Keratinocyte (primary cell): ENCODE measurements around the gene CDH12. TPM values are rescaled to one million over a fixed set of nuclear protein-coding genes. Genes with fewer than 3 reads are reported as not detected.

Experiments
- DNase-seq: peaks from one replicate; pipeline ENCODE4 v3.0.0-alpha.2; 2011; ENCODE audit warnings: low read depth, missing footprints, low spot score
- FAIRE-seq: peaks from 2 replicates; lab custom pipeline; 2011; peaks lifted over from hg19 to GRCh38; lab: Jason Lieb, UNC
- H2AFZ ChIP-seq: 2 replicates; pipeline ENCODE4 v1.6.0; 2012; ENCODE audit warnings: low read length, control low read depth, inconsistent platforms; ENCODE audit not compliant: control insufficient read depth
- H3K27ac ChIP-seq: 2 replicates; pipeline ENCODE4 v1.5.1; 2011; ENCODE audit warnings: low read length; ENCODE audit not compliant: control insufficient read depth, insufficient read depth
- H3K27me3 ChIP-seq: 3 replicates; pipeline ENCODE4 v1.6.0; 2011; ENCODE audit warnings: low read length; ENCODE audit not compliant: control insufficient read depth, insufficient read depth; ENCODE audit errors: extremely low read depth
- H3K36me3 ChIP-seq, 2 experiments: 2 replicates in 1 of 2; 3 replicates in 1 of 2; pipeline ENCODE4 v1.5.1; 2011; ENCODE audit warnings: low read length in 2 of 2, mild to moderate bottlenecking in 1 of 2; ENCODE audit not compliant: control insufficient read depth in 2 of 2, insufficient read depth in 2 of 2; ENCODE audit errors: extremely low read depth in 1 of 2
- H3K4me1 ChIP-seq: 3 replicates; pipeline ENCODE4 v1.5.1; 2011; ENCODE audit warnings: low read length; ENCODE audit not compliant: control insufficient read depth, insufficient read depth; ENCODE audit errors: extremely low read depth
- H3K4me2 ChIP-seq: 3 replicates; pipeline ENCODE4 v1.6.0; 2011; ENCODE audit warnings: low read depth, low read length; ENCODE audit not compliant: control insufficient read depth, insufficient read depth; ENCODE audit errors: extremely low read depth
- H3K4me3 ChIP-seq, 3 experiments: fragments of 200-600 bp in 1 of 3; sonication (generic) in 1 of 3; 2 replicates in 2 of 3; 3 replicates in 1 of 3; pipeline ENCODE4 v1.5.1; 2011 to 2016; ENCODE audit warnings: low read length in 3 of 3, mild to moderate bottlenecking in 3 of 3, control low read depth in 2 of 3, inconsistent platforms in 1 of 3, low read depth in 1 of 3, mixed read lengths in 1 of 3, mixed run types in 1 of 3, moderate library complexity in 1 of 3; ENCODE audit not compliant: control insufficient read depth in 2 of 3, insufficient read depth in 2 of 3; ENCODE audit errors: extremely low read depth in 1 of 3
- H3K79me2 ChIP-seq: 2 replicates; pipeline ENCODE4 v1.6.0; 2012; ENCODE audit warnings: low read length; ENCODE audit not compliant: control insufficient read depth, insufficient read depth
- H3K9ac ChIP-seq: 3 replicates; pipeline ENCODE4 v1.6.0; 2011; ENCODE audit warnings: low read length; ENCODE audit not compliant: control insufficient read depth, insufficient read depth; ENCODE audit errors: extremely low read depth
- H3K9me1 ChIP-seq: 3 replicates; pipeline ENCODE4 v1.6.0; 2011; ENCODE audit warnings: low read length; ENCODE audit not compliant: control insufficient read depth, insufficient read depth; ENCODE audit errors: extremely low read depth
- H3K9me3 ChIP-seq: 2 replicates; pipeline ENCODE4 v1.5.1; 2012; ENCODE audit warnings: low read depth, low read length; ENCODE audit not compliant: control insufficient read depth
- H4K20me1 ChIP-seq: 3 replicates; pipeline ENCODE4 v1.6.0; 2011; ENCODE audit warnings: low read length; ENCODE audit not compliant: control insufficient read depth, insufficient read depth; ENCODE audit errors: extremely low read depth
- CTCF ChIP-seq, 3 experiments: IDR thresholded peaks in 1 of 3; conservative IDR thresholded peaks in 1 of 3; optimal IDR thresholded peaks in 1 of 3; 2 replicates in 2 of 3; 3 replicates in 1 of 3; pipeline versions ENCODE3 to v1.5.1; 2011; ENCODE audit warnings: low read length in 3 of 3, mild to moderate bottlenecking in 3 of 3, moderate library complexity in 2 of 3, control low read depth in 1 of 3, inconsistent platforms in 1 of 3; ENCODE audit not compliant: insufficient read depth in 2 of 3; ENCODE audit errors: extremely low read depth in 1 of 3
- EZH2 ChIP-seq: IDR thresholded peaks from one replicate; pipeline ENCODE4 v1.6.1; 2012; ENCODE audit warnings: inconsistent platforms, mild to moderate bottlenecking, low read length, moderate library complexity
- dilution Hi-C: fragments of 300-500 bp; cut with MboI; formaldehyde crosslinking; loops from one replicate; pipeline ENCODE4 v1.7.0; 2020; ENCODE audit warnings: low sequenced_read_pairs; ENCODE audit not compliant: extremely low pct_ligation_motif_present
- polyA minus RNA-seq, 3 experiments: library from RNA; depleted of rRNA, polyadenylated mRNA; stranded (reverse); fragments of >200 nt; gene quantifications; 1 replicate in 1 of 3; 2 replicates in 1 of 3; 3 replicates in 1 of 3; pipeline ENCODE4 v1.2.3, GENCODE V29; 2011
- polyA plus RNA-seq, 5 experiments: library from polyadenylated mRNA; depleted of rRNA in 3 of 5; stranded (reverse) in 3 of 5; stranded (forward) in 1 of 5; unstranded in 1 of 5; fragments of >200 nt; gene quantifications; 1 replicate in 1 of 5; 2 replicates in 3 of 5; 3 replicates in 1 of 5; pipeline versions ENCODE4 v1.2.1 to v1.2.3, GENCODE V29; 2011 to 2012; ENCODE audit warnings: missing spikeins in 2 of 5, low read depth in 1 of 5, low replicate concordance in 1 of 5

CDH12 gene
- polyA plus RNA-seq (not detected in 3 replicates), polyA minus RNA-seq (not detected in 3 replicates)
- polyA plus RNA-seq (2011; ENCODE audit: low read depth): not detected
- not detected in 2 replicates for polyA plus RNA-seq (2011; cell fraction: cytosol; rRNA removed)
- not detected in 2 replicates for polyA plus RNA-seq (2011; cell fraction: nucleus; rRNA removed)
- polyA plus RNA-seq (2012; ENCODE audit: low replicate concordance): not detected in 2 replicates
- polyA minus RNA-seq (2011; cell fraction: cytosol; rRNA and poly(A)+ RNA removed): not detected
- not detected in 2 replicates for polyA minus RNA-seq (2011; cell fraction: nucleus; rRNA and poly(A)+ RNA removed)

GRCh38 chr5:22852807-22853660 lies at the start of gene CDH12:
TSS of gene CDH12 (minus strand) at chr5:22853344.
- Histone ChIP-seq H4K20me1 (no peaks in the 10 kb centered on the region), H3K9ac (no peak within 1 kb of the TSS), H3K4me1 (peaks cover 3% of the 10 kb centered on the region), H3K9me3 (no peaks in the 10 kb centered on the region), H3K36me3 (no peaks in the 10 kb centered on the region), H2AFZ (peak within 1 kb of the TSS; percentile 61), H3K4me3 (peak within 1 kb of the TSS; percentile 9 to 60 (median 32)), H3K9me1 (no peaks in the 10 kb centered on the region), H3K79me2 (no peaks in the 10 kb centered on the region), H3K27ac (no peak within 1 kb of the TSS), H3K4me2 (peak within 1 kb of the TSS; percentile 79), H3K27me3 (peaks cover 11% of the 10 kb centered on the region)
- no peak for DNase-seq
- no peak for TF ChIP-seq CTCF (optimal IDR thresholded peaks at IDR 0.05 in 1 of 3, IDR thresholded peaks at IDR 0.05 in 1 of 3, conservative IDR thresholded peaks at IDR 0.05 in 1 of 3; ENCODE audit: extremely low read depth in 1 of 3, insufficient read depth in 2 of 3, low read length in 3 of 3)
- no peak for TF ChIP-seq EZH2
- FAIRE-seq: no peak
- dilution Hi-C loops: no loop called here

GRCh38 chr5:22901885-22902284 lies 48.7 kb upstream of the CDH12 start:
- H3K27me3 ChIP-seq: no peaks in the 10 kb centered on the region
- H3K9me3 ChIP-seq: peaks cover 2% of the 10 kb centered on the region
- H3K79me2 ChIP-seq: no peaks in the 10 kb centered on the region
- no peaks in the 10 kb centered on the region for H4K20me1 ChIP-seq
- H3K9ac ChIP-seq: no peak overlapping the region
- TF ChIP-seq CTCF (optimal IDR thresholded peaks at IDR 0.05 in 1 of 3, IDR thresholded peaks at IDR 0.05 in 1 of 3, conservative IDR thresholded peaks at IDR 0.05 in 1 of 3; ENCODE audit: extremely low read depth in 1 of 3, insufficient read depth in 2 of 3, low read length in 3 of 3) (no peak), EZH2 (no peak)
- H3K36me3 ChIP-seq: no peaks in the 10 kb centered on the region
- H3K9me1 ChIP-seq: no peaks in the 10 kb centered on the region
- dilution Hi-C loops: no loop called here
- H3K4me3 ChIP-seq: no peak overlapping the region
- no peak overlapping the region for H2AFZ ChIP-seq
- H3K4me1 ChIP-seq: no peaks in the 10 kb centered on the region
- no peak overlapping the region for H3K4me2 ChIP-seq
- FAIRE-seq (no peak), DNase-seq (no peak)
- H3K27ac ChIP-seq: no peak overlapping the region
